Stimulated activated CD8-positive, alpha-beta memory T cell treated with anti-CD3 and anti-CD28 coated beads, Interleukin-15, amount 100 ng/mL, for 24 hours (primary cell): ENCODE measurements around the gene CHST15.
"Not testable (repeated sequence)": the region's sequence is repeated elsewhere in the genome, so short reads cannot be mapped to it uniquely, and the experiment has no call there.

ENCODE experiments used
- DNase-seq: peaks from one replicate; pipeline ENCODE4 v3.0.0-alpha.2; 2020; ENCODE audit warnings: low read depth

CHST15 gene

GRCh38 chr10:124124123-124124768 lies 30.8 kb upstream of the CHST15 start:
- no peak for DNase-seq

- no peak for DNase-seq
Measured at GRCh38 chr10:124123156-124123555, 29.8 kb upstream of the CHST15 start.

- DNase-seq: no peak
Measured at GRCh38 chr10:124122211-124122610, 28.8 kb upstream of the CHST15 start.

GRCh38 chr10:124120410-124121061 lies 27.1 kb upstream of the CHST15 start:
- DNase-seq: no peak

GRCh38 chr10:124119946-124120345 lies 26.5 kb upstream of the CHST15 start:
- DNase-seq: no peak

- no peak for DNase-seq
Measured at GRCh38 chr10:124119216-124119615, 25.8 kb upstream of the CHST15 start.

GRCh38 chr10:124117833-124118232 lies 24.4 kb upstream of the CHST15 start:
- no peak for DNase-seq

- DNase-seq: no peak
Measured at GRCh38 chr10:124117511-124117785, 24.1 kb upstream of the CHST15 start.

GRCh38 chr10:124116771-124117510 lies 23.5 kb upstream of the CHST15 start:
- DNase-seq: no peak

- DNase-seq: no peak
Measured at GRCh38 chr10:124114696-124115095, 21.3 kb upstream of the CHST15 start.

GRCh38 chr10:124112891-124113580 lies 19.6 kb upstream of the CHST15 start:
- no peak for DNase-seq

- DNase-seq: no peak
Measured at GRCh38 chr10:124110882-124111281, 17.5 kb upstream of the CHST15 start.

GRCh38 chr10:124109261-124109660 lies 15.9 kb upstream of the CHST15 start:
- no peak for DNase-seq

- no peak for DNase-seq
Measured at GRCh38 chr10:124107072-124107471, 13.7 kb upstream of the CHST15 start.

GRCh38 chr10:124106241-124106879 lies 13.0 kb upstream of the CHST15 start:
- DNase-seq: no peak

GRCh38 chr10:124105594-124105993 lies 12.2 kb upstream of the CHST15 start:
- no peak for DNase-seq

GRCh38 chr10:124105045-124105444 lies 11.6 kb upstream of the CHST15 start:
- DNase-seq: no peak

GRCh38 chr10:124104011-124104627 lies 10.7 kb upstream of the CHST15 start:
- no peak for DNase-seq

- DNase-seq: no peak
Measured at GRCh38 chr10:124101351-124101750, 8.0 kb upstream of the CHST15 start.

- DNase-seq: not testable (repeated sequence)
Measured at GRCh38 chr10:124100651-124101050, 7.3 kb upstream of the CHST15 start.

GRCh38 chr10:124100124-124100523 lies 6.7 kb upstream of the CHST15 start:
- DNase-seq: no peak

- DNase-seq: no peak
Measured at GRCh38 chr10:124099604-124100003, 6.2 kb upstream of the CHST15 start.
